Upper lobe of left lung (tissue), 6 donors: Measurements from ENCODE around the gene MEGF6. TPM values are rescaled to one million over a fixed set of nuclear protein-coding genes. Genes with fewer than 3 reads are reported as not detected.
A peak's percentile ranks its signal among the peaks of the same experiment; 100 is the strongest.

ENCODE experiments used
- ATAC-seq, 2 donors: fragments of 200-7000 bp; cut with Tn5 transposase; one replicate each; pipeline ENCODE4 v1.9.1; 2022; ENCODE audit warnings: mild to moderate bottlenecking in 2 of 2, moderate library complexity in 2 of 2; ENCODE audit not compliant: low FRiP score in 2 of 2
- DNase-seq, 2 donors: peaks; one replicate each; pipeline ENCODE4 v3.0.0-alpha.2; 2019 to 2020
- H3K27ac ChIP-seq, 4 donors: fragments of 200-600 bp; sonication (generic); one replicate each; pipeline ENCODE4 v1.5.1; 2016 to 2019
- H3K27me3 ChIP-seq, 4 donors: fragments of 200-600 bp; sonication (generic); one replicate each; pipeline ENCODE4 v1.5.1; 2017 to 2019
- H3K36me3 ChIP-seq, 4 donors: fragments of 200-600 bp; sonication (generic); one replicate each; pipeline ENCODE4 v1.5.1; 2016 to 2019
- H3K4me1 ChIP-seq, 4 donors: fragments of 200-600 bp; sonication (generic); one replicate each; pipeline ENCODE4 v1.5.1; 2018 to 2019
- H3K4me3 ChIP-seq, 4 donors: fragments of 200-600 bp; sonication (generic); one replicate each; pipeline ENCODE4 v1.5.1; 2017 to 2019; ENCODE audit warnings: mild to moderate bottlenecking in 2 of 4, moderate library complexity in 1 of 4
- H3K9me3 ChIP-seq, 4 donors: fragments of 200-600 bp; sonication (generic); one replicate each; pipeline ENCODE4 v1.5.1; 2018 to 2019
- CTCF ChIP-seq, 6 experiments: fragments of 450-650 bp in 4 of 6; fragments of 200-600 bp in 2 of 6; sonication (generic) in 2 of 6; IDR thresholded peaks; one replicate each; pipeline ENCODE4 v1.5.1; 2016 to 2019; ENCODE audit warnings: antibody characterized with exemption in 6 of 6
- EP300 ChIP-seq, 4 donors: sonication (generic); formaldehyde crosslinking; IDR thresholded peaks; one replicate each; pipeline ENCODE4 v1.5.1; 2017; ENCODE audit warnings: antibody characterized with exemption in 4 of 4, control low read depth in 2 of 4
- POLR2A ChIP-seq, 4 donors: fragments of 450-650 bp; IDR thresholded peaks; one replicate each; pipeline ENCODE4 v1.5.1; 2016 to 2017; ENCODE audit warnings: antibody characterized with exemption in 4 of 4, mild to moderate bottlenecking in 2 of 4
- POLR2AphosphoS5 ChIP-seq, 2 donors: sonication (generic); formaldehyde crosslinking; IDR thresholded peaks; one replicate each; pipeline ENCODE4 v1.5.1; 2017; ENCODE audit warnings: antibody characterized with exemption in 2 of 2
- WGBS, 2 donors: methylation state at CpG; one replicate each; pipeline ENCODE4 v1.1.5; 2017 to 2018; 5-methylcytosine and 5-hydroxymethylcytosine counted together
- total RNA-seq, 6 donors: library from RNA; depleted of rRNA in 4 of 6; stranded (reverse); fragments of >200 nt in 4 of 6; gene quantifications; one replicate each; pipeline versions ENCODE4 v1.1.0 to v1.2.1, GENCODE V29; 2016 to 2021
- donor health status: DM: no; HTN: no; CAD: no; lungs with moderate emphysema.
- donor health status: DM: no; HTN: yes; CAD: no; lungs with severe emphysema.

The MEGF6 gene
- total RNA-seq, 6 donors from 2014 or later, result 23.8 to 128 (median 83.5) TPM

- DNase-seq (peak; percentile 91 to 97), ATAC-seq (peak; percentile 93 to 98)
- 4 to 12% methylated on average over 14 to 56 of the region's 60 CpGs for WGBS, 2 donors
- Histone ChIP-seq H3K36me3 (peaks cover 8 to 24% (median 20%) of the 10 kb centered on the region in 4 donors), H3K27me3 (peaks cover 0 to 36% (median 23%) of the 10 kb centered on the region in 4 donors), H3K4me3 (peak within 1 kb of the TSS; percentile 93 to 100 (median 97)), H3K4me1 (peaks cover 36 to 45% (median 40%) of the 10 kb centered on the region in 4 donors), H3K27ac (peak within 1 kb of the TSS in 2 of 4 donors; percentile 64 to 75), H3K9me3 (no peaks in the 10 kb centered on the region)
- TF ChIP-seq POLR2A (IDR thresholded peaks at IDR 0.05) (peak in 3 of 4 donors; percentile 59 to 90 (median 83)), EP300 (IDR thresholded peaks at IDR 0.05) (no peak), POLR2AphosphoS5 (IDR thresholded peaks at IDR 0.05) (peak; percentile 83 to 89), CTCF (IDR thresholded peaks at IDR 0.05) (peak in 3 of 6 experiments; percentile 8 to 27 (median 23))
Measured at GRCh38 chr1:3649342-3650247, 38.3 kb upstream of the MEGF6 start, which contains the start of gene WRAP73. WRAP73 (minus strand) TSS chr1:3650103; CDS start chr1:3649999, 104 bp downstream.

GRCh38 chr1:3646596-3646995 lies 35.3 kb upstream of the MEGF6 start:
- Histone ChIP-seq H3K9me3 (no peaks in the 10 kb centered on the region), H3K27me3 (peaks cover 0 to 14% (median 12%) of the 10 kb centered on the region in 4 donors), H3K27ac (no peak overlapping the region), H3K4me3 (no peak overlapping the region), H3K4me1 (peaks cover 23 to 29% (median 26%) of the 10 kb centered on the region in 4 donors), H3K36me3 (peaks cover 8 to 37% (median 26%) of the 10 kb centered on the region in 4 donors)
- ATAC-seq (no peak), DNase-seq (no peak)
- WGBS, 2 donors, result 93 to 94% methylated on average over 20 of the region's 20 CpGs
- TF ChIP-seq EP300 (IDR thresholded peaks at IDR 0.05), result no peak
- TF ChIP-seq POLR2A (IDR thresholded peaks at IDR 0.05), result no peak
- no peak for TF ChIP-seq POLR2AphosphoS5 (IDR thresholded peaks at IDR 0.05)
- TF ChIP-seq CTCF (IDR thresholded peaks at IDR 0.05), result no peak

GRCh38 chr1:3645666-3646355 lies 34.5 kb upstream of the MEGF6 start:
- H3K27ac ChIP-seq, result no peak overlapping the region
- ATAC-seq (no peak), DNase-seq (no peak)
- TF ChIP-seq POLR2AphosphoS5 (IDR thresholded peaks at IDR 0.05) (no peak), EP300 (IDR thresholded peaks at IDR 0.05) (no peak)
- H3K27me3 ChIP-seq, result peaks cover 0 to 6% (median 5%) of the 10 kb centered on the region in 4 donors
- no peak overlapping the region for H3K4me3 ChIP-seq
- H3K4me1 ChIP-seq, result peaks cover 15 to 21% (median 18%) of the 10 kb centered on the region in 4 donors
- no peaks in the 10 kb centered on the region for H3K9me3 ChIP-seq
- WGBS, 2 donors, result 94 to 98% methylated on average over 26 to 27 of the region's 27 CpGs
- peaks cover 8 to 42% (median 28%) of the 10 kb centered on the region in 4 donors for H3K36me3 ChIP-seq

GRCh38 chr1:3645247-3645646 lies 33.9 kb upstream of the MEGF6 start:
- ATAC-seq (no peak), DNase-seq (peak in 1 of 2 donors; percentile 63)
- Histone ChIP-seq H3K27ac (no peak overlapping the region), H3K4me3 (no peak overlapping the region), H3K4me1 (peaks cover 9 to 15% (median 13%) of the 10 kb centered on the region in 4 donors), H3K36me3 (peaks cover 8 to 47% (median 30%) of the 10 kb centered on the region in 4 donors), H3K27me3 (peaks cover 0 to under 1% (median 0%) of the 10 kb centered on the region in 4 donors), H3K9me3 (no peaks in the 10 kb centered on the region)
- no peak for TF ChIP-seq POLR2AphosphoS5 (IDR thresholded peaks at IDR 0.05)
- TF ChIP-seq EP300 (IDR thresholded peaks at IDR 0.05), result no peak
- TF ChIP-seq CTCF (IDR thresholded peaks at IDR 0.05), result no peak
- TF ChIP-seq POLR2A (IDR thresholded peaks at IDR 0.05), result no peak
- 90 to 95% methylated on average over 30 to 43 of the region's 43 CpGs for WGBS, 2 donors

GRCh38 chr1:3644273-3644672 lies 33.0 kb upstream of the MEGF6 start:
- H3K27ac ChIP-seq, result no peak overlapping the region
- TF ChIP-seq POLR2AphosphoS5 (IDR thresholded peaks at IDR 0.05), result no peak
- TF ChIP-seq EP300 (IDR thresholded peaks at IDR 0.05), result no peak
- TF ChIP-seq POLR2A (IDR thresholded peaks at IDR 0.05), result no peak
- no peak for TF ChIP-seq CTCF (IDR thresholded peaks at IDR 0.05)
- H3K36me3 ChIP-seq, result peaks cover 8 to 57% (median 35%) of the 10 kb centered on the region in 4 donors
- ATAC-seq (no peak), DNase-seq (no peak)
- no peaks in the 10 kb centered on the region for H3K9me3 ChIP-seq
- no peak overlapping the region for H3K4me3 ChIP-seq
- H3K27me3 ChIP-seq, result no peaks in the 10 kb centered on the region
- peaks cover 4 to 10% (median 6%) of the 10 kb centered on the region in 4 donors for H3K4me1 ChIP-seq
- WGBS, 2 donors, result 87 to 98% methylated on average over 9 to 17 of the region's 25 CpGs
